NCI-H524 (cell line): ENCODE data around the gene BRMS1.
"Not testable (repeated sequence)": the region's sequence is repeated elsewhere in the genome, so short reads cannot be mapped to it uniquely, and the experiment has no call there.

ENCODE experiments used
- DNase-seq, 2 experiments: peaks; one replicate each; lab custom pipeline; 2025; lab: John Stamatoyannopoulos, UW

BRMS1 gene

DNA sequence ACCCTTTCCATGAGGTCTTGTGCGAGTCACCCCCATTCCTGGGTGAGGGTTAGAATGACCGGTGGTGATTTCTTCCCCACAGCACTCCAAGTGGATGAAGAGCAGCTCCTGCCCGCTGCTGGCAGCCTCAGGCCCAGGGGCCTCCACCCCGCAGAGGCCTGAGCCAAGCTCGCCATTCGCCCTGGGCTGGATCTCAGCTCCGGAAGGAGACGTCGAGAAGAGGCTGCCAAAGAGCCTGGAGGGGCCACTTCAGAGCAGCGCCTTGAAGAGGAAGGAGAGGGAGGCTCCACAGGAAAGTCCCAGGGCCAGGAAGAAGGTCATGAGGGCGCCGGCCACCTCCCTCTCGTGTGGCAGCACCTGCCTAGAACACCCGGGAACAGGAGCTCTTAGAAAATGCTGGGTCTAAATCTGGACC lies 18.3 kb upstream of the BRMS1 start:
- no peak for DNase-seq

DNA sequence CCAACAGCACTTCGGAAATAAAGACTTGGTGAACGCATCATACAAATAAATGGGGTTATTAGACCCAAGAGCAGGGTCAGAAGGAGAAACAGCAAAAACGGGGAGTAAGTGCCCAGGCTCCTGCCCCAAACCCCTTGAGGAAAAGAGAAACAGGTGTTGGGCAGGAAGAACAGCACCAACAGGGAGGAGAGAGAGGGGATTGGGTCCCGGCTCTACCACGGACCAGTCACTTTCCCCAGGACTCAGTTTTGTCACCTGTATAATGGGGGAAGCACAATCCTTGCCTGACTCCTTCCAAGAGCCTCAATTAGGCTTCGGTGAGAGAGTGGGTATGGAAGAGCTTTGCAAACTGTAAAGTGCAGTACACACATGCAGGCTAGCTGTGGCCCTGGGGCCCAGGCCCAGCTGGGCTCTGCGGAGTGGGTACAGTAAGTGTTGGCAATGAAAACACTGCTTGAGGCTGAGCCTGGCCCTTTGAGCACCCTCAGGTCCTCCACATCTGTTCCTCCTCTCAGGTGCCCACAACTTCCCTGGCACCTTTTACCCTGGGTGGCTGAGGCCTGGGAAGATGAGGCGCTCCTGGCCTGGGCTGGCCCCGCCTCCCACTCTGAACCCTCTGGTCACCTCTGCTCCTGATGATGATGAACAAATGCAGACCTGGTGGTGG lies 17.7 kb upstream of the BRMS1 start:
- DNase-seq = no peak

DNA sequence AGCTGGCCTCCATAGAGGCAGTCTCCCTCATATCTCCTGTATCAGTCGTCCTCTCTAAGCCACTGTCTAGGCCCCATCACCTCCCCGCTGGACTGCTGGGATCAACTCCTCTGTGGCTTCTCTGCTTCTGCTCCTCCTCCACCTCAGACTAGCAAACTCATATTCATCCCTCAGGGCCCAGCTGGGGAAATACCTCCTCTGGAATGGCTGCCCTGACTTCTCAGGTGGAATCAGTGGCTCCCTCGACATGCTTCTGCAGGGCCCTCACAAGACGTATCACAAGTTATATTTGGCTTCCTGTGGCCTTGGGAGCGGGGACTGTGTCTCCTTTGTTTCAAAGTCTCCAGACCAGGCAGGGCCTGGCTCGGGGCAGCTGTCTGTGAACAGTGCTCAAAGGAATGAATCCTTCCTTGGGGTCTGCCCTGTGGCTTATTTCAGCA lies 16.6 kb upstream of the BRMS1 start:
- DNase-seq = no peak

DNA sequence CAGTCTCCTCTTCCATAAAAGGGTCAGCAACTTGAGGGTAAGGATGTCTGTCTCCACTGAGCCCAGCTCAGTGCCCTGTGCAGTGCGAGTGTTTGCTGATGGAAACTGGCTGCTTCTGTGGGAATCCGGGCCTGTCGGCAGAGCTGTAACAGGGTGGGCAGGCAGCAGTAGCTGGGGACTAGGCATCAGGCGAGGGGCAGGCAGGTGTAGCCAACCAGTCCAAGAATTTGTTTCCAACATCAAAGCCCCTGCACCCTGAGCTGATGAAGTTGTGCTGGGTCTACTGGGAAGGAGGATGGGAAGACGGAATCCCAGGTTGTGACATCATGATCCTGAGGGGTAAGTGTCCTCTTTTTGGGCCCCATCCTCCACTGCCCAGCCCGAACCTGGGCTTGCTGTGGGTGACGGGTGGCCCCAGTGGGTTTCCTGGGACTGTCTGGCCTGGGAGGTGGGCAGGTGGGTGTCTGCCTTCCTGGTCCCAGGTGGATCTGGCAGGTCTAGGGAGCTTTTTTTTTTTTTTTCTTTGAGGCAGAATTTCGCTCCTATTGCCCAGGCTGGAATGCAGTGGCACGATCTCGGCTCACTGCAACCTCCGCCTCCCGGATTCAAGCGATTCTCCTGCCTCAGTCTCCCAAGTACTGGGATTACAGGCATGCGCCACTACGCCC lies 15.6 kb upstream of the BRMS1 start:
- DNase-seq = no peak

DNA sequence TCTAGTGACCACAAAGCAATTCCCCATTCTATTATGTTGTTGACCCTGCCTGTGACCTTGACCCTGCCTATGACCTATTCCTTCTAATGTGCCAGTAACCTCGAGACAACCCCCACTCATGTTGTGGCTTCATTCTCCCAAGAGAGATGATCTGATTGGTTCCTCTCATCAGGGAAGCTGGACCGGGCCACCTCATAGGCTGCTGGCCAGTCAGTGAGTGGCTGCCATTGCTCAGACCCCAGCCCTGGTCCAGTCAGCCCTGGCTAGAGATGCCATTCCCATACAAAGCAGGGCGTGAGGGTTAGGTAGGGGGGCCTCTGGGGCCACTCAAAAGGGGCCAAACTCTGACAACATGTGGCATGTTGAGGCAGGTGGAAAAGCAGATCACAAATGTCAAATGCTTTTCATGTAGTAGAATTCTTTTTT lies 14.8 kb upstream of the BRMS1 start:
- DNase-seq = no peak

DNA sequence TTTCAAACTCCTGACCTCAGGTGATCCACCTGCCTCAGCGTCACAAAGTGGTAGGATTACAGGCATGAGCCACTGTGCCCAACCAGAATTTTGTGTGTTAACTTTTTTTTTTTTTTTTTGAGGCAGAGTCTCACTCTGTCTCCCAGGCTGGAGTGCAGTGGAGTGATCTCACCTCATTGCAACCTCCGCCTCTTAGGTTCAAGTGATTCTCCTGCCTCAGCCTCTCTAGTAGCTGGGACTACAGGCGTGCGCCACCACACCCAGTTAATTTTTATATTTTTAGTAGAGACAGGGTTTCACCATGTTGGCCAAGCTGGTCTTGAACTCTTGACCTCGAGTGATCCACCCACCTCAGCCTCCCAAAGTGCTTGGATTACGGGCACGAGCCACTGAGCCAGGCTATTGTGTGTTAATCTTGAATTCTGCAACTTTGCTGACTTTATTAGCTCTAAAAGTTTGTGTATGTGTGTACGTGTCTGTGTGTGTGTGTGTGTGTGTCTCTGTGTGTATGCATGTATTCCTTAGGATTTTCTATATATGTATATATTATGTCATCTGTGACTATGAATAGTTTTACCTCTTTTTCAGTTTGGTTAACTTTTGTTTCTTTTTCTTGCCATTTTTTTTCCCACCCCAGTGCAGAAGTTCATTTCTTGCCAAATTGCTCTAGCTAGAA lies 5.8 kb upstream of the BRMS1 start:
- not testable (repeated sequence) for DNase-seq

DNA sequence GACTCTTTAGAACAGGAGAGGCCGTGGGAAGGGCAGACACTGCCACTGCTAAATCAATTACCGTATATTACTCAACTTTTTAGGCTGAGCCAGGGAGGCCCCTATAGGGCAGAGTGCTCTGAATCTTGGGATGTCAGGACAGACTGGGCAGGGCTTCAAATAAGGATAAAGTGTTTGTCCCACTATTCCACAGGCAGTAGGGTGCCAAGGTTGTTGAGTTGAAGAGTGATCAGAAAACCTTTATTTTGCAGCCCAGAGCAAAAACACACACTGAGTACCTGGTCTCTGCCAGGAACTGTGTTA lies 4.1 kb upstream of the BRMS1 start:
- no peak for DNase-seq

DNA sequence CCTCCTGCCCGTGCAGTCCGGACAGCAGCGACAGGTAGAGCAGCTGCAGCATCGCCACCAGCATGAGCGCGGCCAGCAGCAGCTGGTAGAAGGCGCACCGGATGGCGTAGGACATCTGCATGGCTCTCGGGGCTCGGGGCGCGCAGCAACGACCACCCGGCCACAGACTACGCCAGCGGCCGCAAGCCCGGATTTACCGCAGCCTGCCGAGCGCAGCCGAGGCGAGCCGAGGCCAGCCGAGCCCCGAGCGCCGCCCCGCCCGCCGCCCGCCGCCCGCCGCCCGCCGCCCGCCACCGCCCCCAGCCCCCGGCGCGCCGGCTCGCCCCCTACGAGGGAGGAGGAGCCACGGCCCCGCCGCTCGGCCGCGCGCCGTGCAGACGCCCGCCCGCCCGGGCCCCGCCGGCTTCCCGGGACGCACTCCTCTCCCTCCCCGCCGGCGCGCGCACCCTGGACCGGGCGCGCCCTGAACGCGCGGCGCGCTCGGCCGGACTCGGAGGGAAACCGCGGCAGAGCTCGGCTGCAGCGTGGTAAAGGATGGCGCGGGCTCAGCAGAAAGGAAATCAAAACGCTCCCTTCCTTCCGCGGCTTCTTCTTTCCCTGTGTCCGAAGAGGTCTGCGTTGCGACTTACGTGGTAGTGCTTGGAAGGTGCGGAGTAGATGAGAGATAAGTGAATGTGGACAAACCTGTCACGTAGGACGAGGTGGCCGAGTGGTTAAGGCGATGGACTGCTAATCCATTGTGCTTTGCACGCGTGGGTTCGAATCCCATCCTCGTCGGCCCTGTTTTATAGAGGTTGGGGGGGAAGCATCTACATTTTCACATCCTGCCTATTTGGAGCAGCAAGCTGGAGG lies 2.7 kb upstream of the BRMS1 start, which contains the start of gene B4GAT1:
Gene B4GAT1 (minus strand): TSS at position 205 of the 852 bp plus-strand sequence. CDS start 84 bp downstream, at position 121.
- peak; percentile 82 to 88 for DNase-seq

DNA sequence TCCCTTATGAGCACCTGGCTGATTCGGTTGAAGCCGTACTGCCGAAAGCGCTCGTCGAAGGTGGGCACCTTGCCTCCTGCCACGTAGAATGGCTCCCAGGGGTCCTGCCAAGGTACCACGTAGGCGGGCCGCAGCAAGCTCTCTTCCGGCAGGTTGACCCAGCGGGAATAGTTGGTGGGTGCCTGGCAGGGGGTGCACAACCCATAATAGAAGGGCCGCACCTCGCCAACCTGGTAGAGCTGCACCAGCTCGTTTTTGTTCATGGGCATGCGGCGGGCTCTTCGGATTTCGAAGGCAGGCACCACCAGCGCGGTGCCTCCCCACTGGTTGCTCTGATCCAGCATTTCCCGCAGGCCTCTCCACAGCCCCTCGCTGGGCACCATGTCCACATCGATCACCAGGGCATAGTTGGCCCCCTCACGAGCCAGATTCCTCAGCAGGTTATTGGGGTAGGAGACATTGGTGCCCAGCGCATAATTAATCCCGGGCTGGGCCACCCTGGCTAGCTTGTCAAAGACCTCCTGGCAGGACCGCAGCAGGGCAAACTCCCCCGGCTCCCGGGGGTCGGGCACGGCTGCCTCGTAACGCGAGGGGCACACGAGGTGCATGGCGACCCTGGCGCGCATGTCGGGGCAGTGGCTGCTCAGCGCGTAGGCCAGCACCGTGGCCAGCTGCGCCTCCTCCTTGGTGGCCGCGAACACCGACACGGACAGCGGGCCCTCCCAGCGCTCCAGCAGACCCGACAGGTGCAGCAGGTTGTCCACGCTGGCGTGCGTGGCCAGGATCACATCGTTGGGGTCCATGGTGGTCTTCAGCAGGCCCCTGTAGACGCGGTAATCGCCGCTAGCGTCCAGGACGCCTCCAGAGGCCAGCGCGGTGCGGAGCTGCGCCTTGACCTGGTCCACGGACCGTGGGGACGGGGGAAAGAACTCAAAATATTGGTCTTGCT lies 1.8 kb upstream of the BRMS1 start:
- DNase-seq = no peak

DNA sequence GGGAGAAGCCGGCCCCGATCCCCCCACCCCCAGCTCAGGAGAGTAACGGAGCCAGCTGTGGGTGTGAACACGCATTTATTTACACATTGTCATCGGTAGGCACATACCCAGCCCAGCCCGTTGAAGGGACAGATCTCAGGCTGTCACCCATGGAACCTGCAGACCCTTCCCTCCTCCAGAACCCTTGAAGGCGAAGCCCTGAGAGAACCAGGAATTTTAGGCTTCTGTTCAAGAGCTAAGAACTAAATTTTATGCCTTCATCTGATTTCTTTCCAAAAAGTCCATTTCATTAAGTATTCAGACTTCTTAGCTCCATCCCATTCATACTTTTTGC lies 379 bp upstream of the BRMS1 start:
- DNase-seq = no peak

DNA sequence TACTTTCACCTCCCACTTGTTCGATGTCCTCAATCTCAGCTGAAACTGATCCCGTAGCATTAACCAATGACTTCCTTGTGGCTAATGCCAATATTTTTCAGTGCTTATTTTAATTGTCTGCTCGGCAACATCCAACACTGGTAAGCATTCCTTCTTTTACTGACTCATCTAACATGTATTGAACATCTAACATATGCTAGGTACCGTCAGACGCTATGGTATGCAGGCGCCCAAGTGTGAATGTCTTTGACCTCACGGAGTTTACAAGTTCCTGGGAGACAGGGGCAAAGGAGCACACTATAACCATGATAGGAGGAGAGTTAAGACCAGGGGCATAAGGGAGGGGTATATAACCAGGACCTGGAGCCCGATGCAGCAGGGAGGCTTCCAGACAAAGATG lies 1.7 kb downstream of the BRMS1 start:
- DNase-seq = no peak

DNA sequence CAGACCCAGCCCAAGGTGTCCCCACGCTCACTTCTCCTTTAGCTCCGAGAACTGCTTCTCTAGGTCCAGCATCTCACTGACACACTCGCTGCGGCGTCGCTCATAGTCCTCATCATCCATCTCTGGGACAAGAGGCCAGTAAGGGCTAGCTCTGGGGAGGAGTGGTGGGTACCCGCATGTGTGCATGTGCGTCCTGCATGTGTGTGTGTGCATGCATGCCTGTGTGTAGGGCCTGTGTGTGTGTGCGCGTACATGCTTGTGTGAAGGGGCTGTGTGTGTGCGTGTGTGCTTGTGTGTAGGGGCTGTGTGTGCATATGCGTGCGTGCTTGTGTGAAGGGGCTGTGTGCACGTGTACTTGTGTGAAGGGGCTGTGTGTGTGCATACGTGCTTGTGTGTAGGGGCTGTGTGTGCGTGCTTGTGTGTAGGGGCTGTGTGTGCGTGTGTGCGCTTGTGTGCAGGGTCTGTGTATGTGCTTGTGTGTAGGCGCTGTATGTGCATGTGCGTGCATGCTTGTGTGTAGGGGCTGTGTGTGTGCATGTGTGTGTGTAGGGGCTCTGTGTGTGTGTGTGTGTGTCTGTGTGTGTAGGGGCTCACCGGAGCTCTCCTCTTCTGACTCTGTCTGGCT lies 3.3 kb downstream of the BRMS1 start:
- DNase-seq = no peak

DNA sequence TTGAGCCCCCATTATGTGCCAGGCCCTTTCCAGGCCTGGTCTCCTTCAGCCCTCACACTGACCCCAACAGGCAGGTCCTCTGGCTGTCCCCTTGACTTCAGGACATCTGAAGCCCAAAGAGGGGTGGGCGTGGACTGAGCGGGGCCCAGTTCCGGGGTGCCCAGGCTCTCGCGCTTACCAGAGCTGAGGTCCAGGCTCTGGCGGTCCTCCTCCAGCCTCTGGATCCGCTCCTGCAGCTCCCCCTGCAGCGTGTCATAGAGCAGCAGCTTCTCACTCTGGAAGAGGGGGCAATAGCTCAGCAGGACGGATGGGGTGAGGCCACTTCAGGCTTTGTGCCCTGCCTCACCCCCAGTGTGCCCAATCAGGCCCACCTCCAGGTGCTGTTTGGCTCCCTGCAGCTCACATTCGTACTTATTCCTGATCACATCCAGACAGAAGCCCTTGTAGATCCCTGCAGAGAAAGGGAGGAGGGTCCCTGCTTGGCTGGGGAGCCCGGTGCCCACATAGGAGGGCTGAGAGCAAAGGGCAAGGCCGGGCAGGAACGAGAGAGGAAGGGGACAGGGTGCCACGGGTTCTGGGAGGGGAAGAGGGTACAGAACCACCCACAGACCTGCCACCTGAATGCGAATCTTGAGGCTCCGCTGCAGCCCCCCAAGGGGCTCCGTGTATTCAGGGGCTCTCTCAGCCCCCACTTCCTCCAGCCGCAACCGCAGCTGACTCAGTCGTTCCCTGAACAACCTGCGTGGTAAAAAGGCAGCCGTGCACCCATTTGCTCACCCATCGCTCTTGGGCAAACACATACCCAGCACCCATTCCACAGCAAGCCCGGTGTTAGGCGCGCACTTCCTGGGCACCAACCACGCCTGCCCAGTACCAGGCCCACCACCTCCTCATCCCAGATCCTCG lies 4.1 kb downstream of the BRMS1 start:
- DNase-seq = no peak

DNA sequence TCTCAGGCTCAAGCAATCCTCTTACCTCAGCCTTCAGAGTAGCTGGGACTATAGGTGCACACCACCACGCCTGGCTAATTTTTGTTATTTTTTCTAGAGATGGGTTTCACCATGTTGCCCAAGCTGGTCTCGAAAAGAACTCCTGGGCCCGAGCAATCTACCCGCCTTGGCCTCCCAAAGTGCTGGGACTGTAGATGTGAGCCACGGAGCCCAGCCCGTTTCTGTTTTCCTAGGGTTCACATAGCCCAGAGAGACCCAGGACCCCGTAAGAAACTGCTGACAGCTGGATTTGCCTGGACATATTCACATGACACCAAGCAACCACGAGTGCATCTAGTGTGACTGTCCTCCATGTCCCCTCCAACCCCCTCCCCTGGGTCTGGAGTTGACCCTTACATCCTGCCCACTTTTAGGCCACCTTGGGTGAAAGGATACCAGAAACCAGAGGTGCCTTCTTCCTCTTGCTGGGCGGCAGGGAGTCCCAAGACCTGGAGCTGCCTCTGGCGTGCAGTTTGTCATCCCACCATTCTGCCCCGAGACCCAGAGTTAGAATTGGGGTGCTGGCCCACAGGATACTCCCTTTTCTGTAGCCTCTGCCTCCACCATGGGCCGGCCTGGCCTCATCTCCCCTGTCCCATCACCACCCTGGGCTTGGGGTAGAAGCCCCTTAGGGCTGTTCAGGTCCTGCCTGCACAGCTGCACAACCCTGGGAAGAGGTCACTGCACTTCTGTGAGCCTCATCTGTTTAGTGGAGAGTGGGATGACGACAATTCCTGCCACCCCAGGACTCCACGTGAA lies 5.0 kb downstream of the BRMS1 start:
- DNase-seq = no peak

DNA sequence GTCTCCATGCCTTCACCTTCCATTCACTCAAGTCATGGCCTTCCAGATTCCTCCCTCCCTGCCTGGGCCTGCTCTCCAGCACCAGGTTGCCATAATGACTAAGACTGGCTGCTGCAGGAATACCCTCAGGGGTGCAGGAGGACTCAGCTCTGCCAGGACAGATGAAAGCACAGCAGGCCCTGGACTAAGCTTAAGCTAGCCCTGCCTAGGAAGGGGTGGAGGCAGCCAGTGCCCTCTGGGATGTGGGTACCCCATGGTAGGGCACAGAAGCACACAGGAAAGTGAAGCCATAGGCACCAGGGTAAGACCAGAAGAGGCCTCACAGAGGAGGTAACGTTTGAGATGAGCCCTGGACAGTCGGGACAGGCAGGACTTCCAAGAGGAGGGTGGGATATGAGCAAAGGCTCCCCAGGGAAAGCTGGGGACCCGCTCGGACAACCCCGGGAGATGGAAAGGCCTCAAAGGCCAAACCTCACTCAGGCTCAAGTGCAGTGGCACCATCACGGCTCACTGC lies 5.7 kb downstream of the BRMS1 start:
- no peak for DNase-seq

DNA sequence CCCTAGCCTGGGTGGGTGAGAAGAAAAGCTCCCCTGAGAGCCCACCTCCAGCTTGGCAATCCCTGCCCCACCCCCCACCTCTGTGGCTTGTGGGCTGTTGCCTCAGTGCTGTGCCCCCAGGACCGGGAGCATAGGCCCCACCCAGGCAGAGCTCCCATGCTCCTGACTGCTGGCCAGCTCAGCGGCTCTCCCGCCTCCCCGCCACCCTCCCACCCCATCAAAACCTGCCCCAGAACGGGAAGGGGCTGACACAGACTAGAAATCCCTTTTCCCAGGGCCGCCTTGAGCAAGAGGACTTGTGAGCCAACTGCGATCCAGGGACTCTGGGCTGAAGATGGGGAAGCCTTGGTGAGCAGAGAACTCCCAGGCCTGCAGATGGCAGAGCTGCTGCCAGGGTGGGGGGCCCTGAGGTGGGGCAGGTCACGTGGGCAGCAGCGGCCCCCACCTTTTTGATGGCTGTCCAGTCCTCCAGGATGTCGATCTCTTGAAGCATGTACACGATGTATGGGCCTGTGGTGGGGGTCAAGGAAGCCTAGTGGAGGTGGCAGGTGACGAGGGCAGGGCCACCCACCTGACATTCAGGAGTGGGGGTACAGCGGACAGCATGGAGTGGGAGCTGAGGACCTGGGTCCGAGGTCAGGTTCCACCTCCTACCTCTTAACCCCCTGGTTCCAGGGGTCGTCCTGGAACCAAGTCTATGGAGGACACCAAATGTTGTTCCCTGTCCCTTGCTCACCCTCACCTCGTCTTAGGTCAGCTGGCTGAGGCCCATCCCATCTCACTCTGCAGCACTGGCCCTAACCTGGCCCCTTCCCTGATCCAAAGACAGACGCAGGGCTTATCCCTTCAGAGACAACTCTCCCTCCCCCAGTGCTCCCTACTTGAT lies 6.4 kb downstream of the BRMS1 start:
- DNase-seq = no peak

DNA sequence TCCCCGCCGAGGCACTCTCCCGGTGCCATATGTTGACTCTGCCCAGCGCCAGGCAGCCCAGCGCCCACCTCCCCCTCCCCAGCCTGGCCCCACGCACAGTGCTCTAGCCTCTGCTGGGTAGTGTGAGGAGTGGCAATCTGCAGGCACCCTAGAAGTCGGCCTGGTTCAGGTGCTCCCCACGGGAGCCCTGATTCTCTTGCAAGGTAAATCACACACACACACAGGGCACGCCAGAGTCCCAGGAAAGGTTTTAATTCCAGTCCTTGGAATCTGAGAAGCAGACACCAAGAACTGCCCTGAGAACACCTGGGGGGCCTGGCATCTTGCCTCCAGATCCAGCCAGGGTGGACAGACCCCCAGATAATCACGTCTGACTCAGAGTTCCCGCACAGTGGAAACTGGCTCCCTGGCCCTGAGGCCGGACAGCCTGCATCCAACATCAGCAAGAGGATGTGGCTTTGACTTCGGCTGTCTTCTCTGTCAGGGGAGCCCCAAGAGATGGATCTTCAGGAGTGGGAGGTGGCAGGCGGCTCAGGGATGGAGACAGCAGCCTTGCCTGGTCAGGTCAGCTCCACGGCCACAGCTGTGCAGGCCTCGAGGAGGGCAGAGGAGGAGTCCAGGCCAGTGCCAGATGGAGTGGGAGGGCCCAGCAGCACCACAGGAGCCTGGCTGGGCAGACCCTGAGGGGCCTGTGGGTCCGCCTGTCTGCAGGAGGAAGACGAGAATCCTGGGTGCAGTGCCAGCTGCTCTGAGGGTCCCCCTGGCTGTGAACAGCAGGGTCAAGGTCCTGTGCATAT lies 7.6 kb downstream of the BRMS1 start:
- DNase-seq = peak; percentile 87 to 91
